Measurements from ENCODE around the gene SMIM3. TPM values are rescaled to one million over a fixed set of nuclear protein-coding genes. Genes with fewer than 3 reads are reported as not detected.

Gene SMIM3
- total RNA-seq, 5 donors from 2014 or later (not counting 1 experiment from before 2014, with no cell fraction given), result 2.8 to 9.1 (median 5.7) TPM

GRCh38 chr5:150763023-150763769 lies 15.4 kb upstream of the SMIM3 start:
- no peaks in the 10 kb centered on the region for H3K9me3 ChIP-seq
- ChIA-PET CTCF (no interaction called here), POLR2A (interaction anchor here in 1 of 2 donors (0.5 kb wide), 1 partner anchor 17 kb away, joined by 4 read pairs; no protein-coding TSS in a partner anchor)
- Mint-ChIP-seq H3K36me3 (no peaks in the 10 kb centered on the region), H3K27me3 (no peaks in the 10 kb centered on the region), H3K27ac (no peak overlapping the region), H3K4me1 (peaks cover 7 to 8% (median 8%) of the 10 kb centered on the region in 3 donors), H3K9me3 (no peaks in the 10 kb centered on the region), H3K4me3 (no peak overlapping the region)
- H3K4me3 ChIP-seq (ENCODE audit: control insufficient read depth in 1 of 2, extremely low read depth in 1 of 2, low read length in 1 of 2), result no peak overlapping the region
- no peak overlapping the region for H3K27ac ChIP-seq (ENCODE audit: low read length)
- H3K36me3 ChIP-seq (ENCODE audit: control insufficient read depth in 2 of 2, extremely low read depth in 1 of 2, insufficient read depth in 1 of 2, low read length in 1 of 2), result no peaks in the 10 kb centered on the region
- ATAC-seq (replicated peaks in 1 of 4), result no peak
- WGBS (ENCODE audit: insufficient coverage), result 60% methylated on average over 1 of the region's 7 CpGs
- no peaks in the 10 kb centered on the region for H3K27me3 ChIP-seq (replicated peaks in 1 of 2; ENCODE audit: control insufficient read depth in 2 of 2, extremely low read depth in 1 of 2, insufficient read depth in 2 of 2, low read length in 1 of 2)
- peaks cover 0 to 9% of the 10 kb centered on the region in 2 experiments for H3K4me1 ChIP-seq (ENCODE audit: control insufficient read depth in 1 of 2, extremely low read depth in 1 of 2, insufficient read depth in 2 of 2, low read length in 2 of 2)
- no peak for DNase-seq

- no peak overlapping the region for H3K27ac Mint-ChIP-seq
- no peak overlapping the region for H3K27ac ChIP-seq (ENCODE audit: low read length)
Observed at GRCh38 chr5:150764530-150764929, 14.0 kb upstream of the SMIM3 start.

GRCh38 chr5:150765011-150765798 lies 13.4 kb upstream of the SMIM3 start:
- ChIA-PET POLR2A (interaction anchor here in 1 of 2 donors (0.7 kb wide), 1 partner anchor 443 kb away, joined by 3 read pairs; no protein-coding TSS in a partner anchor), CTCF (interaction anchor here in 1 of 2 donors (0.7 kb wide), 1 partner anchor 18 kb away, joined by 7 read pairs; no protein-coding TSS in a partner anchor)
- Histone ChIP-seq H3K36me3 (ENCODE audit: control insufficient read depth in 2 of 2, extremely low read depth in 1 of 2, insufficient read depth in 1 of 2, low read length in 1 of 2) (no peaks in the 10 kb centered on the region), H3K27ac (ENCODE audit: low read length) (no peak overlapping the region), H3K4me1 (ENCODE audit: control insufficient read depth in 1 of 2, extremely low read depth in 1 of 2, insufficient read depth in 2 of 2, low read length in 2 of 2) (no peaks in the 10 kb centered on the region), H3K9me3 (no peaks in the 10 kb centered on the region), H3K27me3 (replicated peaks in 1 of 2; ENCODE audit: control insufficient read depth in 2 of 2, extremely low read depth in 1 of 2, insufficient read depth in 2 of 2, low read length in 1 of 2) (no peaks in the 10 kb centered on the region), H3K4me3 (ENCODE audit: control insufficient read depth in 1 of 2, extremely low read depth in 1 of 2, low read length in 1 of 2) (no peak overlapping the region)
- ATAC-seq (replicated peaks in 1 of 4) (no peak), DNase-seq (no peak)
- WGBS (ENCODE audit: insufficient coverage), result no CpG with 5 or more reads among the region's 2 CpGs
- no peak overlapping the region for H3K4me3 Mint-ChIP-seq
- H3K9me3 Mint-ChIP-seq, result no peaks in the 10 kb centered on the region
- no peak overlapping the region for H3K27ac Mint-ChIP-seq
- no peaks in the 10 kb centered on the region for H3K4me1 Mint-ChIP-seq
- H3K27me3 Mint-ChIP-seq, result no peaks in the 10 kb centered on the region
- H3K36me3 Mint-ChIP-seq, result no peaks in the 10 kb centered on the region

More at GRCh38 chr5:150764530-150764929, 14.0 kb upstream of the SMIM3 start:
- Histone ChIP-seq H3K36me3 (ENCODE audit: control insufficient read depth in 2 of 2, extremely low read depth in 1 of 2, insufficient read depth in 1 of 2, low read length in 1 of 2) (no peaks in the 10 kb centered on the region), H3K9me3 (no peaks in the 10 kb centered on the region), H3K27me3 (replicated peaks in 1 of 2; ENCODE audit: control insufficient read depth in 2 of 2, extremely low read depth in 1 of 2, insufficient read depth in 2 of 2, low read length in 1 of 2) (no peaks in the 10 kb centered on the region), H3K4me1 (ENCODE audit: control insufficient read depth in 1 of 2, extremely low read depth in 1 of 2, insufficient read depth in 2 of 2, low read length in 2 of 2) (peaks cover 0 to 1% of the 10 kb centered on the region in 2 experiments), H3K4me3 (ENCODE audit: control insufficient read depth in 1 of 2, extremely low read depth in 1 of 2, low read length in 1 of 2) (no peak overlapping the region)
- Mint-ChIP-seq H3K36me3 (no peaks in the 10 kb centered on the region), H3K4me3 (no peak overlapping the region), H3K9me3 (no peaks in the 10 kb centered on the region), H3K4me1 (peaks cover under 1 to 2% (median 2%) of the 10 kb centered on the region in 3 donors), H3K27me3 (no peaks in the 10 kb centered on the region)
- 94% methylated on average over 2 of the region's 2 CpGs for WGBS (ENCODE audit: insufficient coverage)
- ChIA-PET POLR2A (no interaction called here), CTCF (interaction anchor here in 1 of 2 donors (0.7 kb wide), 1 partner anchor 19 kb away, joined by 7 read pairs; no protein-coding TSS in a partner anchor)
- ATAC-seq (replicated peaks in 1 of 4) (no peak), DNase-seq (no peak)

- WGBS (ENCODE audit: insufficient coverage), result no CpG with 5 or more reads among the region's 1 CpG
- no peaks in the 10 kb centered on the region for H3K27me3 ChIP-seq (replicated peaks in 1 of 2; ENCODE audit: control insufficient read depth in 2 of 2, extremely low read depth in 1 of 2, insufficient read depth in 2 of 2, low read length in 1 of 2)
- no peaks in the 10 kb centered on the region for H3K36me3 ChIP-seq (ENCODE audit: control insufficient read depth in 2 of 2, extremely low read depth in 1 of 2, insufficient read depth in 1 of 2, low read length in 1 of 2)
- Mint-ChIP-seq H3K4me1 (no peaks in the 10 kb centered on the region), H3K27me3 (no peaks in the 10 kb centered on the region), H3K4me3 (no peak overlapping the region), H3K36me3 (no peaks in the 10 kb centered on the region), H3K27ac (no peak overlapping the region), H3K9me3 (no peaks in the 10 kb centered on the region)
- no peaks in the 10 kb centered on the region for H3K4me1 ChIP-seq (ENCODE audit: control insufficient read depth in 1 of 2, extremely low read depth in 1 of 2, insufficient read depth in 2 of 2, low read length in 2 of 2)
- ChIA-PET CTCF (no interaction called here), POLR2A (no interaction called here)
- no peak overlapping the region for H3K4me3 ChIP-seq (ENCODE audit: control insufficient read depth in 1 of 2, extremely low read depth in 1 of 2, low read length in 1 of 2)
- no peaks in the 10 kb centered on the region for H3K9me3 ChIP-seq
- DNase-seq, result no peak
- no peak overlapping the region for H3K27ac ChIP-seq (ENCODE audit: low read length)
- no peak for ATAC-seq (replicated peaks in 1 of 4)
Observed at GRCh38 chr5:150765799-150766169, 12.8 kb upstream of the SMIM3 start.

GRCh38 chr5:150766251-150766650 lies 12.3 kb upstream of the SMIM3 start:
- POLR2A ChIA-PET, result interaction anchor here (0.6 to 1.0 kb wide), 2 partner anchors 9 to 15 kb away, joined by 3 read pairs; no protein-coding TSS in a partner anchor

GRCh38 chr5:150771034-150771795 lies 7.3 kb upstream of the SMIM3 start:
- CTCF ChIA-PET, result interaction anchor here in 1 of 2 donors (0.6 kb wide), 1 partner anchor 195 kb away, joined by 3 read pairs; no protein-coding TSS in a partner anchor
- Histone ChIP-seq H3K36me3 (ENCODE audit: control insufficient read depth in 2 of 2, extremely low read depth in 1 of 2, insufficient read depth in 1 of 2, low read length in 1 of 2) (no peaks in the 10 kb centered on the region), H3K27me3 (replicated peaks in 1 of 2; ENCODE audit: control insufficient read depth in 2 of 2, extremely low read depth in 1 of 2, insufficient read depth in 2 of 2, low read length in 1 of 2) (no peaks in the 10 kb centered on the region), H3K4me3 (ENCODE audit: control insufficient read depth in 1 of 2, extremely low read depth in 1 of 2, low read length in 1 of 2) (no peak overlapping the region), H3K4me1 (ENCODE audit: control insufficient read depth in 1 of 2, extremely low read depth in 1 of 2, insufficient read depth in 2 of 2, low read length in 2 of 2) (no peaks in the 10 kb centered on the region), H3K9me3 (no peaks in the 10 kb centered on the region), H3K27ac (ENCODE audit: low read length) (no peak overlapping the region)
- no peak for DNase-seq
- no peaks in the 10 kb centered on the region for H3K4me1 Mint-ChIP-seq
- no CpG with 5 or more reads among the region's 1 CpG for WGBS (ENCODE audit: insufficient coverage)
- no peaks in the 10 kb centered on the region for H3K36me3 Mint-ChIP-seq
- POLR2A ChIA-PET, result no interaction called here
- H3K9me3 Mint-ChIP-seq, result no peaks in the 10 kb centered on the region
- H3K27ac Mint-ChIP-seq, result no peak overlapping the region
- no peak for ATAC-seq (replicated peaks in 1 of 4)
- peaks cover 1 to 7% of the 10 kb centered on the region in 2 donors for H3K27me3 Mint-ChIP-seq
- no peak overlapping the region for H3K4me3 Mint-ChIP-seq

More at GRCh38 chr5:150766251-150766650, 12.3 kb upstream of the SMIM3 start:
- no peaks in the 10 kb centered on the region for H3K36me3 Mint-ChIP-seq
- no CpG with 5 or more reads among the region's 2 CpGs for WGBS (ENCODE audit: insufficient coverage)
- Histone ChIP-seq H3K27ac (ENCODE audit: low read length) (no peak overlapping the region), H3K4me1 (ENCODE audit: control insufficient read depth in 1 of 2, extremely low read depth in 1 of 2, insufficient read depth in 2 of 2, low read length in 2 of 2) (no peaks in the 10 kb centered on the region), H3K9me3 (no peaks in the 10 kb centered on the region), H3K4me3 (ENCODE audit: control insufficient read depth in 1 of 2, extremely low read depth in 1 of 2, low read length in 1 of 2) (no peak overlapping the region), H3K27me3 (replicated peaks in 1 of 2; ENCODE audit: control insufficient read depth in 2 of 2, extremely low read depth in 1 of 2, insufficient read depth in 2 of 2, low read length in 1 of 2) (no peaks in the 10 kb centered on the region), H3K36me3 (ENCODE audit: control insufficient read depth in 2 of 2, extremely low read depth in 1 of 2, insufficient read depth in 1 of 2, low read length in 1 of 2) (no peaks in the 10 kb centered on the region)
- H3K9me3 Mint-ChIP-seq, result no peaks in the 10 kb centered on the region
- H3K27me3 Mint-ChIP-seq, result no peaks in the 10 kb centered on the region
- no peak overlapping the region for H3K27ac Mint-ChIP-seq
- no peak for ATAC-seq (replicated peaks in 1 of 4)
- CTCF ChIA-PET, result interaction anchor here in 1 of 2 donors (0.6 kb wide), 1 partner anchor 50 kb away, joined by 3 read pairs; no protein-coding TSS in a partner anchor
- no peaks in the 10 kb centered on the region for H3K4me1 Mint-ChIP-seq
- DNase-seq, result no peak
- H3K4me3 Mint-ChIP-seq, result no peak overlapping the region

Measured in T-cell (primary cell).